HepG2 (cell line): Measurements from ENCODE around the gene LCN1. TPM values are rescaled to one million over a fixed set of nuclear protein-coding genes. Genes with fewer than 3 reads are reported as not detected.

ENCODE experiments used
- AFF4 ChIP-seq: sonication (generic); formaldehyde crosslinking; IDR thresholded peaks from 2 replicates; pipeline ENCODE4 v1.4.0; 2020; ENCODE audit warnings: missing genetic modification reagents
- CENPBD1 ChIP-seq: sonication (generic); formaldehyde crosslinking; IDR thresholded peaks from 2 replicates; pipeline ENCODE4 v1.8.0; 2022; ENCODE audit warnings: missing genetic modification reagents, low read depth, mild to moderate bottlenecking, borderline replicate concordance
- DNMT1 ChIP-seq: sonication (generic); formaldehyde crosslinking; IDR thresholded peaks from 2 replicates; pipeline ENCODE4 v1.5.1; 2020; ENCODE audit warnings: mild to moderate bottlenecking, missing genetic modification reagents
- ETV5 ChIP-seq: IDR thresholded peaks from 2 replicates; pipeline ENCODE4 v1.6.1; 2018; ENCODE audit warnings: missing biosample characterization, missing genetic modification reagents, inconsistent platforms, borderline replicate concordance
- FOXP1 ChIP-seq, 2 experiments: fragments of 450-650 bp in 1 of 2; IDR thresholded peaks; 2 replicates each; pipeline ENCODE4 v1.6.1; 2017 to 2018; ENCODE audit warnings: antibody characterized with exemption in 1 of 2
- HDAC1 ChIP-seq: sonication (generic); formaldehyde crosslinking; IDR thresholded peaks from 2 replicates; pipeline ENCODE4 v1.5.1; 2020; ENCODE audit warnings: mild to moderate bottlenecking, missing genetic modification reagents
- HES4 ChIP-seq: sonication (generic); formaldehyde crosslinking; IDR thresholded peaks from 2 replicates; pipeline ENCODE4 v1.9.0; 2021; ENCODE audit warnings: mild to moderate bottlenecking, missing genetic modification reagents, borderline replicate concordance
- HNRNPL ChIP-seq: fragments of 200-400 bp; formaldehyde crosslinking; IDR thresholded peaks from 2 replicates; pipeline ENCODE4 v1.6.1; 2017; ENCODE audit warnings: mild to moderate bottlenecking, low read depth, low read length
- HNRNPUL1 ChIP-seq: fragments of 200-400 bp; formaldehyde crosslinking; IDR thresholded peaks from 2 replicates; pipeline ENCODE4 v1.6.1; 2017; ENCODE audit warnings: low read depth, mild to moderate bottlenecking, low read length, moderate library complexity
- HOXA3 ChIP-seq: sonication (generic); formaldehyde crosslinking; IDR thresholded peaks from 2 replicates; pipeline ENCODE4 v1.5.0; 2020; ENCODE audit warnings: missing genetic modification reagents
- IRF2 ChIP-seq: IDR thresholded peaks from 2 replicates; pipeline ENCODE4 v1.6.1; 2018; ENCODE audit warnings: missing genetic modification reagents, missing compliant biosample characterization
- ISL2 ChIP-seq: sonication (generic); formaldehyde crosslinking; IDR thresholded peaks from 2 replicates; pipeline ENCODE4 v1.5.0; 2020; ENCODE audit warnings: missing genetic modification reagents
- KDM5A ChIP-seq: fragments of 200-600 bp; sonication (generic); IDR thresholded peaks from 2 replicates; pipeline ENCODE4 v1.7.0; 2018; ENCODE audit warnings: antibody characterized with exemption, mild to moderate bottlenecking, low read length, borderline replicate concordance
- KLF12 ChIP-seq: sonication (generic); formaldehyde crosslinking; IDR thresholded peaks from 2 replicates; pipeline ENCODE4 v1.4.0; 2020; ENCODE audit warnings: missing genetic modification reagents, borderline replicate concordance
- MED8 ChIP-seq: sonication (generic); formaldehyde crosslinking; IDR thresholded peaks from 2 replicates; pipeline ENCODE4 v1.8.1; 2023; ENCODE audit warnings: mild to moderate bottlenecking, missing genetic modification reagents; ENCODE audit not compliant: insufficient replicate concordance
- NR0B2 ChIP-seq: sonication (generic); formaldehyde crosslinking; IDR thresholded peaks from 2 replicates; pipeline ENCODE4 v1.4.0; 2020; ENCODE audit warnings: mild to moderate bottlenecking, missing genetic modification reagents
- RXRB ChIP-seq: IDR thresholded peaks from 2 replicates; pipeline ENCODE4 v1.6.1; 2016; ENCODE audit warnings: borderline replicate concordance, missing genetic modification reagents, missing compliant biosample characterization
- ZC3H4 ChIP-seq: sonication (generic); formaldehyde crosslinking; IDR thresholded peaks from 2 replicates; pipeline ENCODE4 v1.4.0; 2020; ENCODE audit warnings: missing genetic modification reagents, borderline replicate concordance
- ZNF180 ChIP-seq: sonication (generic); formaldehyde crosslinking; IDR thresholded peaks from 2 replicates; pipeline ENCODE4 v1.4.0; 2020; ENCODE audit warnings: low read depth, missing genetic modification reagents, borderline replicate concordance
- ZNF234 ChIP-seq: sonication (generic); formaldehyde crosslinking; conservative IDR thresholded peaks from 2 replicates; pipeline ENCODE4 v1.5.1; 2020; ENCODE audit warnings: mild to moderate bottlenecking, missing genetic modification reagents
- ZNF329 ChIP-seq: sonication (generic); formaldehyde crosslinking; IDR thresholded peaks from 2 replicates; pipeline ENCODE4 v1.9.0; 2021; ENCODE audit warnings: low read depth, mild to moderate bottlenecking, missing genetic modification reagents
- ZNF580 ChIP-seq: IDR thresholded peaks from 2 replicates; pipeline ENCODE4 v1.6.1; 2016; ENCODE audit warnings: low read depth, borderline replicate concordance
- ZNF761 ChIP-seq: sonication (generic); formaldehyde crosslinking; conservative IDR thresholded peaks from 2 replicates; pipeline ENCODE4 v1.4.0; 2020; ENCODE audit warnings: mild to moderate bottlenecking, missing genetic modification reagents
- polyA plus RNA-seq, 8 experiments: library from polyadenylated mRNA; depleted of rRNA in 3 of 8; stranded (reverse) in 7 of 8; unstranded in 1 of 8; fragments of >200 nt; fragmentation: Illumina TruSeq in 4 of 8; extraction: Trizol in 4 of 8; gene quantifications; 2 replicates each; pipeline versions ENCODE4 v1.2.1 to v1.2.3, GENCODE V29; 2011 to 2016; ENCODE audit warnings: low read depth in 4 of 8, missing spikeins in 1 of 8, mixed read lengths in 1 of 8; ENCODE audit not compliant: insufficient read depth in 1 of 8
- total RNA-seq, 5 experiments: library from RNA; depleted of rRNA; stranded (reverse); fragments of >200 nt; fragmentation: Illumina TruSeq; extraction: Trizol; gene quantifications; 2 replicates each; pipeline ENCODE4 v1.2.3, GENCODE V29; 2016; ENCODE audit warnings: low read depth in 1 of 5

Gene LCN1
- total and polyA plus RNA-seq, 2 of the 13 experiments (the other 11 are each of a cell fraction or from before 2014, with no cell fraction given), result not detected

- TF ChIP-seq FOXP1 (IDR thresholded peaks at IDR 0.05) (no peak), FOXP1 (CRISPR knock-in tag; IDR thresholded peaks at IDR 0.05) (no peak), ZNF329 (peak; percentile 75; the same call in 1 of the 2 replicates), HNRNPUL1 (peak; percentile 33; the same call in 1 of the 2 replicates), HDAC1 (CRISPR knock-in tag) (peak; percentile 94), ZC3H4 (CRISPR knock-in tag) (peak; percentile 83), RXRB (CRISPR knock-in tag) (peak; percentile 41; the same call in 1 of the 2 replicates), HES4 (CRISPR knock-in tag) (peak; percentile 97), AFF4 (CRISPR knock-in tag) (no peak), KDM5A (peak; percentile 88), ZNF180 (CRISPR knock-in tag) (no peak; the same call in 1 of the 2 replicates), CENPBD1 (CRISPR knock-in tag) (no peak), HOXA3 (CRISPR knock-in tag) (peak; percentile 92), ZNF234 (no peak), HNRNPL (0 out of 2 replicates have a peak, but pooled peaks have one; percentile 27), MED8 (CRISPR knock-in tag) (peak; percentile 81), KLF12 (CRISPR knock-in tag) (no peak; the same call in 1 of the 2 replicates), DNMT1 (CRISPR knock-in tag) (peak; percentile 98), ETV5 (peak; percentile 75), NR0B2 (peak; percentile 75; the same call in 1 of the 2 replicates), IRF2 (CRISPR knock-in tag) (peak; percentile 70), ZNF761 (peak; percentile 37; the same call in 1 of the 2 replicates), ZNF580 (CRISPR knock-in tag) (peak; percentile 88; the same call in 1 of the 2 replicates), ISL2 (CRISPR knock-in tag) (peak; percentile 79)
These were observed 20.5 kb upstream of the LCN1 start, which contains the start of gene MRPS2 (continued) for GRCh38 chr9:135500525-135501260.
